CD4-positive, alpha-beta T cell treated with Interleukin-2 at 100 ng/mL for 4 hours (primary cell): Measurements from ENCODE around the gene C3orf85.
"Not testable (repeated sequence)": the region's sequence is repeated elsewhere in the genome, so short reads cannot be mapped to it uniquely, and the experiment has no call there.

ENCODE experiments used
- DNase-seq: peaks from one replicate; pipeline ENCODE4 v3.0.0-alpha.2; 2020; ENCODE audit warnings: low spot score

C3orf85 gene, protein sequence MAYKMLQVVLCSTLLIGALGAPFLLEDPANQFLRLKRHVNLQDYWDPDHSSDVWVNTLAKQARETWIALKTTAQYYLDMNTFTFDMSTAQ

DNA sequence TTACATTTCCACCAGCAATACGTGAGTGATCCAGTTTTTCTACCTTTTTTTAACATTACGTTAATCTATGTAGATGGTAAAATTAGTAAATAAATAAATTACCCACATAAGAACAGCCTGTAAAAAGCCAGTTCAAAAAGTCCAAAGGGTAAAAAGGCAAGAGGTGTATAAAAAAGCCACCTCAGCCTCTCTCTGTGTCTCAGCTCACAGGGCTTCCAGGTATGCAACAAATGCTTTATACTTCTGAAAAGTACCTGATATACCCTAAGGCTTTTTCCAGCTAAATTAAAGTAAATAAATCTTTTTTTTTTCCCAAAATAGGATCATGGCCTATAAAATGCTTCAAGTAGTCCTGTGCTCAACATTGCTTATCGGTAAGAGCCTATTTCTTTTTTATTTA, at the start of gene C3orf85:
TSS of gene C3orf85 (plus strand) at position 197 of the 400 bp plus-strand sequence. CDS start at position 326, 129 bp downstream.
- no peak for DNase-seq

- DNase-seq = no peak
Observed at GRCh38 chr3:109089265-109089664, 47.3 kb upstream of the C3orf85 start.

DNA sequence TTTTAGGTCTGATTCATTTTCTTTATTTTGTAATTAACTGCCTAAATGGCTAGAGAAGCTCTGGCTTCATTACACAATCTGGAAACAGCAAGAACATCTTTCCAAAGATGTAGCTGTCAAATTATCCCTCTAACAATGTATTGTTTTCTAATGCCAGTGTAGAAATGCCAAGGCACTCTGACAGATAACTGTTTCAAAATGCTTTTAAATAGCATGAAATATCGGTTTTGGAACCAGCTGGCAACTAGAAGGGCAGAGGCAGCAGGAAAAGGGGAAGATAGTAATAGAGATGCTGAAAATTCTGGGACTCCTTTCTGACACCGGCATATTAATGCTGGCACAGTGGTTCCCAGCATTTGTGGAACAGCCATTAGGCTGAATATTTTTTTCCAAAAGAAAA, 44.7 kb upstream of the C3orf85 start:
- no peak for DNase-seq

DNA sequence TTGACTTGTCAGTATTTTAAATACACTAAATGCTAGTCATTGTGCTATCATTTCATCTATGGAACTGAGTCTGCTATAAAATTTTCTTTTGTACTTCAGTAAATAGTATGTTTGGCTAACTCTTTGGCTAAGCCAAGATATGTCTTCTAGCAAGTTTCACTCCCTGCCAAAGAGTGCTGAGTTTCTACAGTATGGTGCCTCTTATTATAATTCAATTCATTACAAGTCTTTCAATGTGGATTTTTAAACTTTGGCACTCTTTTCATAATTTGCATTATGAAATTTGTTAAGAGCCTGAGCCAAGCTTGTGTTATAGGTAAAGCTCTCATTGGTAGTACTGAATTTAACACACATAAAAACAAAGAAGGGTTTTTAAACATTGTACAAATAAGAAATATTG, 43.0 kb upstream of the C3orf85 start:
- no peak for DNase-seq

DNA sequence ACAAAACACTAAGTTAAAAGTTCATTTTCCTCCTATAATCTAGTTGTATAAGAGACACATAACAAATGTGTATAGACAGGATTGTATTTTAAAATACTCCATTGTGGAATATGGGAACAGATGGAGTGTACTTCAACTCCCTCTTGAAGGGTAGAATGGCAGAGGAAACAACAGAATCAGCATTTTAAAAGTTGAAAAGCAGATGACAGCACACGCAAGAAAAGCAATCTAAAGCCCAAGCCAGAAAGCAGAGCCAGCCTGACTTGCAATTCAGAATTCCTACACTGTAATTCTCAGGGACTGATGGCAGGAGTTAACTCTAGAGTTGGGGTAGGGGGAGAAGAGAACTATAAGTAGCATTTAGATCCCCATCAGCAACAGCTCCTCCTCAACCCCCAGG, 41.4 kb upstream of the C3orf85 start:
- no peak for DNase-seq

DNA sequence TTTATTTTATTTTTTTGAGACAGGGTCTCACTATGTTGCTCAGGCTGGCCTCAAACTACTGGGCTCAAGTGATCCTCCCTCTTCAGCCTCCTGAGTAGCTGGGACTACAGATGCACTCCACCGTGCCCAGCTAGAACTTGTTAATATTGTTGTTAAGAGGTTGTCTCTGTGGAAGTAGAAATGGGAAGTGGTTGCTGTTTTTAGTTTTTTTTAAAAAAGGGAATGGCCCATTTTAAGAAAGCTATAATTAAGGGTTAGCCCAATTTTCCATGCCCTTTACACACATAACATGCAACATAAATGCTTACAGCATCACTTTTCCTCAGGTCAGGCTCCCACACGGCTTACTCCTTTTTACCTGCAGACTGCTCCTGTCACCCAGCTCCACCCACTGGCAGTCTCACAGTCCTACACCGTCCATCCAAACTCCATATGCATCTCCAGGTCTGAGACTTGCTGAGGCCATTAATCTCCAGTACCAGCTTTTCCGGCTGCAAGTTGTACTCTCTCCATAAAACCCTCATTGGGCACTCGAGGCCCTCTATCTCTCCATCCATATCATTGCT, 38.4 kb upstream of the C3orf85 start:
- DNase-seq = no peak

DNA sequence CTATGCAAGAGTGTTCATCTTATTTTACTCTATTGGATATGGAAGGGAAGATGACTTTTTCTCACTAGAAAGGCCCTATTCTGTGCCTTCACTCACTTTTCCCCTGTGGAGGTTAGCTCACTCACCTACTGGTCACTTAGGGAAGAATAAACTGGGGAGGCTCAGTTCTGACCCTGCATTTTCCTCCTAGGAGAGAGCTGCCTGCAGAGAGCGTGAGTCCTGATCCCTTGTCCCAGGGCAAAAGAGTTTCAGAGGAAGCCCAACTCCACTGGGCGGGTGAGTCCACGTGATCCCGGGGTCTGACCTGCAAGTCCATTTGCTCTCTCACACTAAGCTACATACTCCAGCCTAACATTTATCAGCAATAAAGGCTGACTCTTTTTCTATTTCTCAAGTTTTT, 26.9 kb upstream of the C3orf85 start:
- DNase-seq = no peak

DNA sequence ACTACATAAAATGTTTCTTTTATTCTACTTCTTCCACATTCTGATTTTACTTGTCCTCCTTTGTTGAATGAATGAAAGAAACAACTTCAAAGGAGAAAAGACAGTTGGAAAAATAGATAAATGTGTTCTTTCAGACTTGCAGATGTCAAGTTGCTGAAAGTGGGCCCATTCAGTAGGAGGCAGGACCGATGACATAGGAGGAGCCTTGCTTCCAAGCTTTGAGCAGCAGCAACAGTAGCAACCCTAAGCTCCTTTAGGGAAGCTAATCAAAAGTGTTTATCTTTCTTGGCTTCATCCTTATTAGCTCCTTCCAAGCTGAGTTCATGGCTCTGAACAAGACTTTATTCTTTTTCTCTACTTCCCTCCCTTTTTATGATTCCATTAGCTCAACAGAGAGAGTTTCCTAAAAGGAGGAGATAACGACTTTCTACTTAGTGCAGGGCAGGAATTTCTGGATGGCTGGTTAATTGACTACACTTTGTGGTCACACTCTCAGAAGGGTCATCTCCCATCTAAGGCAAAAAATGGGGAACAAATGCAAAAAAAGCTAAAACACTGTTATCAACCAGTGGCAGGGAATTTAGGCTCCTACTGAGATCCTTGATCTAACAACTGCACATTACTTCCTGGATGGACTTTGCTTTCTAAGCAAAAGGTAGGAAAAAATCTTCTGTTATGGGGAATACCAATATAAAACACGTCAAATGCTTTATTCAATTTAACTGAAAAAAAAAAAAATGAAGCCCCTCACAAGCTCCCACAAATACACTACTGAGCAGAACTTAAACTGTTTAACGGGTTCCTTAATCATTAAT, 23.4 kb upstream of the C3orf85 start:
- no peak for DNase-seq

DNA sequence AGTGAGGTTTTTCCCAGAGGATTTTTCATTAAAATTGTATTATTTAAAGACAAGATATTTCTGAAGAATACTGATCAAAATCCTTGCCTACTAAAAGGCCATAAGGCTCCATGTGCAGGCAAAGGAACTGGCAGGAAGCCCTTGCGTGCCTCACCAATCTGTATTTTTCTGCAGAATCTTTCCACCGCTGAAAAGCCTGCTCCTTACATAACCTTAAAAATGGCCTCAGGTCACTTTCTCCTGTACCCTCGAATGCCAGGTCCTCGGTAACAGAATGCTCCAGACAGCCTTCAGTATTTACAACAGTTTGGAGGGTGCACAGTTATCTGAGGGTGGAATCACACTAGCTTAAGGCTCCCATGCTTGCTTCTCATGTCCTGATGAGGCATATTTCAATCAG, 21.8 kb upstream of the C3orf85 start:
- DNase-seq = no peak

GRCh38 chr3:109115451-109115850, 21.1 kb upstream of the C3orf85 start:
- no peak for DNase-seq

- no peak for DNase-seq
Observed at GRCh38 chr3:109116031-109116430, 20.5 kb upstream of the C3orf85 start.

DNA sequence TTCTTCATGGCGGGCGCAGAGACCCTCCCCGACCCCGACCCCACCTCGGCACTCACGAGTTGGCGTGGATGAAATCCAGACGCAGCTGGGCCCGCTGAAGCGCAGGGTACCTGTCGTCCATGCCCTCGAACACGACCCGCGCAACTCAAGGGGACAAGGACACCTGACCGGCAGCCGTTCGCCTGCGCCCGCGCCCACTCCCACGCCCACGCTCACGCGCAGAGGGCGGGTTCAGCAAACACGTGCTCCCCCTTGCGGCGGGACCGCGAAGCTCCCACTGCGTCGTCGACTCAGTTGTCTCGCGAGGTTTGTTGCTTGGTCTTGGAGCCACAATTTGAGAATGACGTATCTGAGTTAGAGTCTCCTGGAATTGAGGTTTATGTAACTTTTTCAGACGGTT, 18.6 kb upstream of the C3orf85 start, which contains the start of gene MORC1:
TSS of gene MORC1 (minus strand) at position 196 of the 400 bp plus-strand sequence. CDS start at position 121, 75 bp downstream.
- DNase-seq = no peak

DNA sequence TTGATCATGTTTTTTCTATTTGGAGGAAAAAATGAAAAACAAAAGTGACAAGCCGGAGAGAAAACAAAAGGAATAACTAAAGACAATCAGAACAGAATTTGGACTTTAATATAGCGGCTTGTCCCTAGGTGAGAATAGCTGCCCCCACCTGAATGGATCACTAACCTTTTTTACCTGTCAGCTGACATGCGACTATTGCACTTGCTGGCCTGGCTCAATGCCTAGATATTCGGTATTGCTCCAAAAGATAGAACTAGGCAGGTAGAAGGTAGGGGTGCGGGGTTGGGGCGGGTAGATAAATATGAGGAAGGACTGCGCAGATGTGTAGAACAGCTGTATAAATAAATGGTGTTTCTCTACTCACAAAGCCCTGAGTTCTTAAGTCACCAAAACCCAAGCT, 17.9 kb upstream of the C3orf85 start:
- no peak for DNase-seq

- DNase-seq = no peak
Observed at GRCh38 chr3:109122690-109123089, 13.8 kb upstream of the C3orf85 start.

- DNase-seq = no peak
Observed at GRCh38 chr3:109125902-109126301, 10.6 kb upstream of the C3orf85 start.

- no peak for DNase-seq
Observed at GRCh38 chr3:109127553-109127952, 9.0 kb upstream of the C3orf85 start.

- no peak for DNase-seq
Observed at GRCh38 chr3:109131276-109131675, 5.2 kb upstream of the C3orf85 start.

DNA sequence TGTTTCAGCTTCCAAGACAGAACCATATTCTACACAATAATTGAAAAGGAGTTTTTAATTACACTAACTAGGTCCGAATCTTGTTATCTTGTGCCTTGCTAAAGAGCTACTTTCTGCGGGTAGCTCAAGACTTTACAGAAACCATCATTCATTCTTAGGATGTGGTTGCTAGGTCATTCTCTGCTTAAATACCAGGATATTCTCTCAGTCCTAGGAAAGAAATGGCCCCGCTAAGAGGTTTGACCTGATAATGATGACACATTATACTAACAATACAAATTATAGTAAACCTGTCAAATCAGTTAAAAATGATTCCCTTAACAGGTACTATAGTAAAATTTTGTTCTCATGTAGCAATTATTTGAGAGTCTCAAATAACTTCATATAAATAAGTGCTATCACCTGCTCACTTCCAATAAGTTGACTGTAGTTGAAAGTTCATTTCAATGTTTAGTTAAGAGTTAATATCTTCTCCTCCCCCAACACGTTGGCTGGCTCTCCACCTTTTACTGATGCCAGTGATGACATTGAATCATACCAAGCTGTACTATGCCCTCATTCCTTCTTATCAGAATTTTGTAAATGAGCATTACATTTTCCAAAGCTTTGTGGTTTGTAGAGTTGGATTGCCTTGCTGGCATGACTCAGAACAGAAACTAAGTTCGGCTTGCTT, 3.6 kb upstream of the C3orf85 start:
- DNase-seq = no peak

DNA sequence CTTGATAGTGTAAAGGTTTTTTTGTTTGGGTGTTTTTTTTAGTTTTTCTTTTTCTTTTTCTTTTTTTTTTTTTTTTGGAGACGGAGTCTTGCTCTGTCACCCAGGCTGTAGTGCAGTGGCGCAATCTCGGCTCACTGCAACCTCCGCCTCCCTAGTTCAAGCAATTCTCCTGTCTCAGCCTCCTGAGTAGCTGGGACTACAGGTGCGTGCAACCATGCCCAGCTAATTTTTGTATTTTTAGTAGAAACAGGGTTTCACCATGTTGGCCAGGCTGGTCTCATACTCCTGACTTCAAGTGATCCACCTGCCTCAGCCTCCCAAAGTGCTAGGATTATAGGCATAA, 3.1 kb upstream of the C3orf85 start:
- DNase-seq = not testable (repeated sequence)

- no peak for DNase-seq
Observed at GRCh38 chr3:109137761-109138160, 1.2 kb downstream of the C3orf85 start.

DNA sequence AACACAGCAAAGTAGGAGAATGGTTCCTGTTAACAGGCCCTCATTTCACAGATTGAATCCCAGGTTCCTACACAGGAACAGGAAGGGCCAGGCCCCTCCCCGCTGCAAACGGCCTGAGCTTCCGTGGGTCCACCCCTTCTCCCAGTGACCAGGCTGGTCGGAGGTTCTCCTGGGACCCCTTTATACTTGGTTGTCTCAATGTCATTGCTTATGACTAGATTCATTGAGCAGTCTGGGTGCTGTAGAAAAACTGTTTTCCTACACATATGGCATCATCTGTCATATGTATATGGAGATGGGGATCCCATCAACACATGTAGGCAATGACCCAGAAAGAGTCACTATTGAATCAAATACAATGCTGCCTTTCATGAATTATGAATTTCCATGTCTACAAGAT, 3.8 kb downstream of the C3orf85 start:
- DNase-seq = no peak

GRCh38 chr3:109143646-109144045, 7.1 kb downstream of the C3orf85 start:
- no peak for DNase-seq

- no peak for DNase-seq
Observed at GRCh38 chr3:109149078-109149477, 12.6 kb downstream of the C3orf85 start.
